ENCODE data around the gene IL4. TPM values are rescaled to one million over a fixed set of nuclear protein-coding genes. Genes with fewer than 3 reads are reported as not detected.

Gene IL4
- total RNA-seq, 4 donors from 2014 or later = not detected

DNA sequence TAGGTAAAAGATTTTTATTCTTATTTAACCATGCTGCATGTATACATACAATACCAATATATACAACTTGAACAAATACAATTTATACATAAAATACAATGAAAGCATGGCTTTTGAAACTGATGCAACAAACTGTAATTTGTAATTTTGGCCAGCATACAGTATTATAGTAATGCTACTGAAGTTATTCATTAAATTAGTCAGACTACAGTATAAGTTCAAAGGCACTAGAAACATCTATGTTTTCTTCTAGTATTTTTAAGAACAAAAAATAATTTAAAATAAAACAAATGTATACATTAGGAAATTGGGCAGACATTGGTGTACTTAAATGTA, 18.8 kb downstream of the IL4 start:
- peaks cover 0 to 10% (median 0%) of the 10 kb centered on the region in 3 donors for H3K36me3 ChIP-seq
- no peaks in the 10 kb centered on the region for H3K4me1 ChIP-seq
- H3K9me3 ChIP-seq = no peaks in the 10 kb centered on the region
- no peaks in the 10 kb centered on the region for H3K27me3 ChIP-seq
- no peak overlapping the region for H3K4me3 ChIP-seq
- H3K27ac ChIP-seq = no peak overlapping the region
- intact Hi-C loops (cut with DNase I) = no loop called here
- no peak for DNase-seq
- no peak for TF ChIP-seq POLR2A (IDR thresholded peaks at IDR 0.05)
- TF ChIP-seq, protein P1, sequence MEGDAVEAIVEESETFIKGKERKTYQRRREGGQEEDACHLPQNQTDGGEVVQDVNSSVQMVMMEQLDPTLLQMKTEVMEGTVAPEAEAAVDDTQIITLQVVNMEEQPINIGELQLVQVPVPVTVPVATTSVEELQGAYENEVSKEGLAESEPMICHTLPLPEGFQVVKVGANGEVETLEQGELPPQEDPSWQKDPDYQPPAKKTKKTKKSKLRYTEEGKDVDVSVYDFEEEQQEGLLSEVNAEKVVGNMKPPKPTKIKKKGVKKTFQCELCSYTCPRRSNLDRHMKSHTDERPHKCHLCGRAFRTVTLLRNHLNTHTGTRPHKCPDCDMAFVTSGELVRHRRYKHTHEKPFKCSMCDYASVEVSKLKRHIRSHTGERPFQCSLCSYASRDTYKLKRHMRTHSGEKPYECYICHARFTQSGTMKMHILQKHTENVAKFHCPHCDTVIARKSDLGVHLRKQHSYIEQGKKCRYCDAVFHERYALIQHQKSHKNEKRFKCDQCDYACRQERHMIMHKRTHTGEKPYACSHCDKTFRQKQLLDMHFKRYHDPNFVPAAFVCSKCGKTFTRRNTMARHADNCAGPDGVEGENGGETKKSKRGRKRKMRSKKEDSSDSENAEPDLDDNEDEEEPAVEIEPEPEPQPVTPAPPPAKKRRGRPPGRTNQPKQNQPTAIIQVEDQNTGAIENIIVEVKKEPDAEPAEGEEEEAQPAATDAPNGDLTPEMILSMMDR (IDR thresholded peaks at IDR 0.05) = no peak

DNA sequence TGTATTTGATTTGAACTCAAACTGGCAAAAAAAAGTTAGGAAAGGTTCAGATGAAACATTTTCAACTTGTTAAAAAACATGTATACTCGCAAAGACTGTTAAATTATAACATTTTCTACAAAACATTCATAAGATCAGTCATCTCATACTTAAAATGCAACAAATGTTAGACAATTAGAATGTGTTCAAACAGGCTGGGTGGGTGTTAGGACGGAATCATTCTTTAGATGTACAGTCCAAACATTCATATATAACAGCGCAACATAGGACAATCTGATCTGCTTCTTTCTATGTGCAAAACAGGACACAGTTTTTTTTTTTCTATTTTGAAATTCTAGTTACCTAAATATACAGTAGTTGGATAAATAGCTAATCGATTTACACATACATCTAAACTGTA, 22.2 kb downstream of the IL4 start:
- TF ChIP-seq, protein P1 (IDR thresholded peaks at IDR 0.05) = no peak
- TF ChIP-seq POLR2A (IDR thresholded peaks at IDR 0.05) = no peak
- intact Hi-C loops (cut with DNase I) = no loop called here
- H3K4me1 ChIP-seq = no peaks in the 10 kb centered on the region
- H3K9me3 ChIP-seq = no peaks in the 10 kb centered on the region
- H3K36me3 ChIP-seq = peaks cover 0 to 43% (median 0%) of the 10 kb centered on the region in 3 donors
- H3K27me3 ChIP-seq = no peaks in the 10 kb centered on the region
- WGBS, 2 donors = 88 to 89% methylated on average over 4 of the region's 4 CpGs
- DNase-seq = no peak
- no peak overlapping the region for H3K4me3 ChIP-seq
- H3K27ac ChIP-seq = no peak overlapping the region

DNA sequence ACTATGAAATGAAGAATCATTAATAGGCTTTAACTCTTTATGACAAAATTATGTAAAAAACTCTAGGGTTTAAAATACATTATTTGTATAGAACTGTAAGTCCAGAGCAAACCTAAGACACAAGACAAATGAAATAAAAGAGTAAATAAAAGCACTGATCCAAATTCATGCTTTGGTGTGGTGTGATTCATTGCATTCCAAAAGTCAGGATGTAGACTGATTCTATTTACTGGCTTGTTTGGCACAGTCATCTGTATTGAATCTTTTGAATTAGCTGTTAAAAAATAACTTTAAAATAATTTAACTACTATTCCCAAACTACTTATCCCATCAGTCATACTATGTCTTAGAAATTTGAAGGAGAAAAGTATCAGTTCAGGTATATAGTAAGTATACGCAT, 31.1 kb downstream of the IL4 start:
- Histone ChIP-seq H3K36me3 (peaks cover 0 to 35% (median 0%) of the 10 kb centered on the region in 3 donors), H3K27me3 (no peaks in the 10 kb centered on the region), H3K4me3 (no peak overlapping the region), H3K4me1 (no peaks in the 10 kb centered on the region), H3K9me3 (no peaks in the 10 kb centered on the region), H3K27ac (no peak overlapping the region)
- no peak for DNase-seq
- intact Hi-C loops (cut with DNase I) = no loop called here
- 96 to 100% methylated on average over 1 of the region's 1 CpG for WGBS, 2 donors
- no peak for TF ChIP-seq POLR2A (IDR thresholded peaks at IDR 0.05)
- TF ChIP-seq, protein P1 (IDR thresholded peaks at IDR 0.05) = no peak

DNA sequence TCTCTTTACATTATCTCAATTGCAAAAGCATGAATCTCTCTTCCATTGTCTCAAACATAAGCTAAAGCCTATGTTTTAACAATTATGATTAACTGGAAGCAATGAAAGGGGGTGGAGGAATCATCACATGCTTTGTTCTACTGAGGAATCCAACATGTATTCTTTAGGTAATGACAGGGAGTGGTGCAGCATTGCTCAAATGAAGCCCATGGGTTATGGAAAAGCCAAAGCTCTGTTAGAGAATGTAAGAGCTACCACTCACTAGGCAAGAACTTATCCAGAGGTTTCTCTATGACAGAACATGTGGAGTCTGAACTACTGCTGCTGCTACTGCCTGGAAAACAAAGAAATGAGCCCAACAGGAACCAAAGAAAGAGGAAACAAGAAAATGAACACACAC, 34.9 kb downstream of the IL4 start:
- Histone ChIP-seq H3K36me3 (peaks cover 0 to 10% (median 0%) of the 10 kb centered on the region in 3 donors), H3K4me3 (no peak overlapping the region), H3K27me3 (no peaks in the 10 kb centered on the region), H3K27ac (no peak overlapping the region), H3K4me1 (no peaks in the 10 kb centered on the region), H3K9me3 (no peaks in the 10 kb centered on the region)
- TF ChIP-seq, protein P1 (IDR thresholded peaks at IDR 0.05) = no peak
- TF ChIP-seq POLR2A (IDR thresholded peaks at IDR 0.05) = no peak
- no peak for DNase-seq
- intact Hi-C loops (cut with DNase I) = no loop called here

DNA sequence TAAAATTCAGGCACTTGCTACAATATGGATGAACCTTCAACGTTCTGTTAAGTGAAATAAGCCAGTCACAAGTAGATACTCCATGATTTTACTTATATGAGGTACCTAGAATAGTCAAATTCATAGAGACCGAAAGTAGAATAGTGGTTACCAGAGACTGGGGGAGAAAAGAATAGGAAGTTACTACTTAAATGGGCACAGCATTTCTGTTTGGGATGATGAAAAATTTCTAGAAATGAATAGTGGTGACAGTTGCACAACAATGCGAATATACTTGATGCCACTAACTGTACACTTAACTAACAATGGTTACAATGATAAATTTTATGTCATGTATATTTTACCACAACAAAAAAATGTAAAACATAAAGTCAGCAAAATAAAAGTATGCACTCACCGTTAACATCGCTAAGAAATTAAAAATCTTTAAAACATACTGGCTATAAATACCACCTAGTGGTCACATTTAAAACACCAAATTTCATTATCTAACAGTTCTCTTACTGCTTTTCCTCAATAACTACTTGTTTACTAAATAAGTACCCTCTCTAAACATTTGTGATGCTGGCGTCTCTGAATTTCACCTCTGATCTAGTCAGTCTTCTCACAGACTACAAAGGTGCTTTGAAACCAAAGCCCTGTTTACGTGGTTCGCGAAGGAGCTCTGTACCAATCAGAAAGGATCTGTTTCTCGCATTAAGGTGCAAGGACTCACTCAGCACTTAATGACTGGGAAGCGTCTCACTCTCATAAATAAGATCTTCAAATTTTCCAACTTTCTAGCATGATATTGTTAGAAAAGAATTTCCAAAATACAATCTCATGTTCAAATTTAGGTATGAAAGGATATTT, 40.9 kb downstream of the IL4 start:
- H3K4me3 ChIP-seq = no peak overlapping the region
- no peaks in the 10 kb centered on the region for H3K4me1 ChIP-seq
- no peaks in the 10 kb centered on the region for H3K9me3 ChIP-seq
- no peaks in the 10 kb centered on the region for H3K27me3 ChIP-seq
- intact Hi-C loops (cut with DNase I) = no loop called here
- no peak for DNase-seq
- H3K36me3 ChIP-seq = peaks cover 0 to 20% (median 0%) of the 10 kb centered on the region in 3 donors
- WGBS, 2 donors = 64 to 66% methylated on average over 11 of the region's 11 CpGs
- TF ChIP-seq, protein P1 (IDR thresholded peaks at IDR 0.05) = peak in 5 of 6 experiments; percentile 14 to 54 (median 43)
- no peak for TF ChIP-seq POLR2A (IDR thresholded peaks at IDR 0.05)
- no peak overlapping the region for H3K27ac ChIP-seq

All from esophagus squamous epithelium (tissue), 5 donors.